NT2/D1 (cell line): Measurements from ENCODE around the gene KDM4B.

Source experiments
- DNase-seq: peaks from one replicate; pipeline ENCODE4 v3.0.0-alpha.2; 2011; ENCODE audit warnings: low read depth, low spot score
- H3K27me3 ChIP-seq: 2 replicates; pipeline ENCODE4 v1.6.0; 2011; ENCODE audit warnings: mild to moderate bottlenecking; ENCODE audit not compliant: insufficient read length, insufficient read depth
- H3K36me3 ChIP-seq: 2 replicates; pipeline ENCODE4 v1.6.1; 2011; ENCODE audit warnings: mild to moderate bottlenecking, low read length, mixed read lengths; ENCODE audit not compliant: insufficient read depth, insufficient read length
- H3K4me1 ChIP-seq: 2 replicates; pipeline ENCODE4 v1.5.1; 2011; ENCODE audit not compliant: insufficient read depth, insufficient read length
- H3K4me3 ChIP-seq: 2 replicates; pipeline ENCODE4 v1.5.1; 2011; ENCODE audit warnings: low read depth; ENCODE audit not compliant: insufficient read length
- H3K9ac ChIP-seq: 2 replicates; pipeline ENCODE4 v1.6.0; 2011; ENCODE audit warnings: low read depth; ENCODE audit not compliant: insufficient read length
- H3K9me3 ChIP-seq: 2 replicates; pipeline ENCODE4 v1.5.1; 2011; ENCODE audit warnings: mild to moderate bottlenecking, low read length; ENCODE audit not compliant: insufficient read depth
- SUZ12 ChIP-seq: IDR thresholded peaks from 2 replicates; pipeline ENCODE4 v1.6.1; 2011; ENCODE audit not compliant: insufficient read length, insufficient read depth; ENCODE audit errors: extremely low read depth
- YY1 ChIP-seq: IDR thresholded peaks from 2 replicates; pipeline ENCODE4 v1.6.1; 2011; ENCODE audit not compliant: insufficient read length, insufficient read depth
- ZNF274 ChIP-seq: IDR thresholded peaks from 2 replicates; pipeline ENCODE4 v1.6.1; 2011; ENCODE audit warnings: mild to moderate bottlenecking, low read depth, low read length

The KDM4B gene

GRCh38 chr19:5104871-5105351, 136.0 kb downstream of the KDM4B start:
- H3K27me3 ChIP-seq: no peaks in the 10 kb centered on the region
- H3K36me3 ChIP-seq: peaks cover 22% of the 10 kb centered on the region
- peaks cover 27% of the 10 kb centered on the region for H3K4me1 ChIP-seq
- no peak for TF ChIP-seq ZNF274
- TF ChIP-seq SUZ12: no peak
- TF ChIP-seq YY1: no peak
- no peak for DNase-seq
- H3K9ac ChIP-seq: no peak overlapping the region
- H3K4me3 ChIP-seq: no peak overlapping the region
- H3K9me3 ChIP-seq: peaks cover 5% of the 10 kb centered on the region; the same call in 1 of the 2 replicates

GRCh38 chr19:5106191-5106726, 137.3 kb downstream of the KDM4B start:
- TF ChIP-seq YY1: no peak
- no peak for DNase-seq
- Histone ChIP-seq H3K4me1 (peaks cover 37% of the 10 kb centered on the region), H3K36me3 (peaks cover 34% of the 10 kb centered on the region), H3K9me3 (no peaks in the 10 kb centered on the region), H3K27me3 (no peaks in the 10 kb centered on the region), H3K4me3 (no peak overlapping the region), H3K9ac (no peak overlapping the region)

DNA sequence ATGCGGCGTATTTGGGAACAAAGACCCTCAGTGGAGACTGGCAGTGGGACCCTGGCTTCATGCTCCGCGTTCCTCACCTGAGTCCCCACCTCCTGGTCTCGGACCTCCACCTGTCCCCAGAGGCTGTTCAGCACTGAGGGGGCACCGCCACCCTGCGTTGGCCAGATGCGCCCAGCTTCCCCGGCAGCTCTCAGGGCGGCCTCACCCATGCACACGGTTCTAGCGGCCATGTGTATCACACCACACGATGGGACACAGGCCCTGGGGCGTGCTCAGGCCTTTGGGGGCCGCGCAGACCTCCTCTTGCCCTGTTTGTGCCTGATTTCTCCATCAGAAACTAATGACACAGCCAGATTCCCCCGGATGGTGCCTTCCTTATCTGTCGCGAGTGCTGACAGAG, 138.1 kb downstream of the KDM4B start:
- Histone ChIP-seq H3K27me3 (no peaks in the 10 kb centered on the region), H3K9me3 (no peaks in the 10 kb centered on the region), H3K36me3 (peaks cover 40% of the 10 kb centered on the region), H3K4me3 (no peak overlapping the region), H3K9ac (no peak overlapping the region), H3K4me1 (peaks cover 42% of the 10 kb centered on the region)
- no peak for DNase-seq
- no peak for TF ChIP-seq SUZ12
- no peak for TF ChIP-seq ZNF274
- no peak for TF ChIP-seq YY1

- H3K9me3 ChIP-seq: no peaks in the 10 kb centered on the region
- no peaks in the 10 kb centered on the region for H3K27me3 ChIP-seq
- H3K36me3 ChIP-seq: peaks cover 46% of the 10 kb centered on the region
- peaks cover 48% of the 10 kb centered on the region for H3K4me1 ChIP-seq
- H3K4me3 ChIP-seq: no peak overlapping the region
- no peak for DNase-seq
- H3K9ac ChIP-seq: peak overlapping the region; percentile 65
- TF ChIP-seq YY1: no peak
- TF ChIP-seq SUZ12: no peak
- TF ChIP-seq ZNF274: no peak
Observed at GRCh38 chr19:5107432-5108122, 138.7 kb downstream of the KDM4B start.

GRCh38 chr19:5108123-5108596, 139.2 kb downstream of the KDM4B start:
- H3K9me3 ChIP-seq: no peaks in the 10 kb centered on the region
- peaks cover 52% of the 10 kb centered on the region for H3K4me1 ChIP-seq
- no peaks in the 10 kb centered on the region for H3K27me3 ChIP-seq
- peaks cover 43% of the 10 kb centered on the region for H3K36me3 ChIP-seq
- no peak overlapping the region for H3K4me3 ChIP-seq
- DNase-seq: no peak
- TF ChIP-seq YY1 (no peak), ZNF274 (no peak), SUZ12 (no peak)
- peak overlapping the region; percentile 65 for H3K9ac ChIP-seq

- Histone ChIP-seq H3K9me3 (no peaks in the 10 kb centered on the region), H3K4me3 (no peak overlapping the region), H3K4me1 (peaks cover 53% of the 10 kb centered on the region), H3K9ac (no peak overlapping the region), H3K27me3 (no peaks in the 10 kb centered on the region), H3K36me3 (peaks cover 36% of the 10 kb centered on the region)
- TF ChIP-seq YY1 (no peak), ZNF274 (no peak), SUZ12 (no peak)
- DNase-seq: no peak
Observed at GRCh38 chr19:5108866-5109265, 140.0 kb downstream of the KDM4B start.

DNA sequence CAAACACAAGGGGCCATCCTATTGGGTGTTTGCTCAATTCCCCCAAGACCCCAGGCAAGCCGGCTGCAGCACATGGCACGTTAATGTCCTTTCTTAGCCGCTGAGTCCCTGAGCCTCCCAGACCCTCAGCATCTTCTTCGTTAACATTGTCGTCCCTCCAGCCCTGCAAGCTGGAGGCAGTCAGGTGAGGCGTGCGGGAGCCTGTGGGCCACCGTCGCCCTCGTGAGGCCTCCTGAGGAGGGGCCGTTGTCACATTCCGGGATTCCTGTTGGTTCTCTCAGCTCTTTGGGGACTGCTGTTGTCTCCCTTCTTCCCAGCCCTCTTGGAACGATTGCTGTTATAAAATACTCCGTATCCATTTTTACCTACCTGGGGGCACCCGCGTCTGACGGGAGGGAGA, 140.6 kb downstream of the KDM4B start:
- Histone ChIP-seq H3K4me3 (no peak overlapping the region), H3K27me3 (no peaks in the 10 kb centered on the region), H3K36me3 (peaks cover 34% of the 10 kb centered on the region), H3K9ac (no peak overlapping the region), H3K4me1 (peaks cover 59% of the 10 kb centered on the region), H3K9me3 (no peaks in the 10 kb centered on the region)
- TF ChIP-seq ZNF274 (no peak), YY1 (no peak), SUZ12 (no peak)
- no peak for DNase-seq
